Esophagus muscularis mucosa (tissue), 4 donors: ENCODE results near the gene LRCOL1. TPM values are rescaled to one million over a fixed set of nuclear protein-coding genes. Genes with fewer than 3 reads are reported as not detected.

Source experiments
- DNase-seq: peaks from one replicate; pipeline ENCODE4 v3.0.0-alpha.2; 2017; ENCODE audit errors: extremely low spot score
- H3K27ac ChIP-seq, 4 donors: fragments of 200-600 bp; sonication (generic); replicated peaks in 1 of 4; 1 replicate in 3 of 4; 2 replicates in 1 of 4; pipeline ENCODE4 v1.5.1; 2016 to 2019; ENCODE audit warnings: mild to moderate bottlenecking in 1 of 4
- H3K27me3 ChIP-seq, 4 donors: fragments of 200-600 bp; sonication (generic); one replicate each; pipeline versions ENCODE4 v1.5.1 to v1.6.0; 2016 to 2019
- H3K36me3 ChIP-seq, 4 donors: fragments of 200-600 bp; sonication (generic); one replicate each; pipeline ENCODE4 v1.5.1; 2016 to 2019
- H3K4me1 ChIP-seq, 4 donors: fragments of 200-600 bp; sonication (generic); one replicate each; pipeline ENCODE4 v1.5.1; 2016 to 2019
- H3K4me3 ChIP-seq, 4 donors: fragments of 200-600 bp; sonication (generic); 1 replicate in 2 of 4; 2 replicates in 2 of 4; pipeline ENCODE4 v1.5.1; 2016 to 2019; ENCODE audit warnings: mild to moderate bottlenecking in 4 of 4, moderate library complexity in 1 of 4
- H3K9me3 ChIP-seq, 4 donors: fragments of 200-600 bp; sonication (generic); 1 replicate in 3 of 4; 2 replicates in 1 of 4; pipeline ENCODE4 v1.5.1; 2016 to 2019
- EP300 ChIP-seq: sonication (generic); formaldehyde crosslinking; IDR thresholded peaks from one replicate; pipeline ENCODE4 v1.6.1; 2017; ENCODE audit warnings: antibody characterized with exemption
- POLR2A ChIP-seq: fragments of 450-650 bp; IDR thresholded peaks from one replicate; pipeline ENCODE4 v1.6.1; 2017; ENCODE audit warnings: antibody characterized with exemption, moderate library complexity, mild to moderate bottlenecking, low read depth
- POLR2AphosphoS5 ChIP-seq, 2 donors: sonication (generic); formaldehyde crosslinking; IDR thresholded peaks; one replicate each; pipeline ENCODE4 v1.6.1; 2017; ENCODE audit warnings: antibody characterized with exemption in 2 of 2
- WGBS: methylation state at CpG from one replicate; pipeline ENCODE4 v1.1.5; 2018; 5-methylcytosine and 5-hydroxymethylcytosine counted together
- intact Hi-C: fragments of 100-400 bp; cut with DNase I; formaldehyde crosslinking; loops from one replicate; pipeline ENCODE4 v1.15.1; 2023
- total RNA-seq, 4 donors: library from RNA; depleted of rRNA; stranded (reverse); fragments of >200 nt; gene quantifications; one replicate each; pipeline versions ENCODE4 v1.1.0 to v1.2.1, GENCODE V29; 2016
- TF ChIP-seq, protein P1 (sequence below), 3 experiments: fragments of 200-600 bp in 2 of 3; fragments of 450-650 bp in 1 of 3; sonication (generic) in 2 of 3; IDR thresholded peaks; one replicate each; pipeline ENCODE4 v1.5.1; 2017 to 2019; ENCODE audit warnings: antibody characterized with exemption in 3 of 3, mild to moderate bottlenecking in 2 of 3, moderate library complexity in 1 of 3

Gene LRCOL1
- total RNA-seq, 4 donors from 2014 or later: not detected

DNA sequence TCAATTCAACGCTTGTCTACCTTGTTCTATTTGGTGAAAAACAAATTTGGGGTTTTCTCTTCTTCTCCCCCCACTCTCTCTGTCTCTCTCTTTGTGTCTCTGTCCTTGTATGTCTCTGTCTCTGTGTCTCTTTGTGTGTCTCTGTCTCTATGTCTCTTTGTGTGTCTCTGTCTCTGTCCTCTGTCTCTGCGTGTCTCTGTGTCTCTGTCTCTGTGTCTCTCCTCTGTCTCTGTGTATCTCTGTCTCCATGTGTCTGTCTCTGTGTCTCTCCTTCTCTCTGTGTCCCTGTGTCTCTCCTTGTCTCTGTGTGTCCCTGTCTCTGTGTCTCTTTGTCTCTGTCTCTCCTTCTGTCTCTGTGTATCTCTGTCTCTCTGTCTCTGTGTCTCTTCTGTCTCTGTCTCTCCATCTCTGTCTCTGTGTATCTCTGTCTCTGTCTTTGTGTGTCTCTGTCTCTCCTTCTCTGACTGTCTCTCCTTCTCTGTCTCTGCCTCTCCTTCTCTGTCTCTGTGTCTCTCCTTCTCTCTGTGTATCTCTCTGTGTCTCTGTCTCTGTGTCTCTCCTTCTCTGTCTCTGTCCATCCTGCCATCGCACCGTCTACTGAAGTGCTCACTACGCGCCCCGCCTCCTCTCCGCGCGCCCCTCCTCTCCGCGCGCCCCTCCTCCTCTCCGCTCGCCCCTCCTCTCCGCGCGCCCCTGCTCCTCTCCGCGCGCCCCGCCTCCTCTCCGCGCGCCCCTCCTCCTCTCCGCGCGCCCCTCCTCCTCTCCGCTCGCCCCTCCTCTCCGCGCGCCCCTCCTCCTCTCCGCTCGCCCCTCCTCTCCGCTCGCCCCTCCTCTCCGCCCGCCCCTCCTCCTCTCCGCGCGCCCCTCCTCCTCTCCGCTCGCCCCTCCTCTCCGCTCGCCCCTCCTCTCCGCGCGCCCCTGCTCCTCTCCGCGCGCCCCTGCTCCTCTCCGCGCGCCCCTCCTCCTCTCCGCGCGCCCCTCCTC is 12.8 kb downstream of the LRCOL1 start:
- H3K4me3 ChIP-seq: peak overlapping the region in 3 of 4 donors; percentile 34 to 55 (median 47)
- H3K27ac ChIP-seq: peak overlapping the region in 2 of 4 donors; percentile 51 to 71
- TF ChIP-seq POLR2A (no peak), EP300 (no peak), POLR2AphosphoS5 (IDR thresholded peaks at IDR 0.05) (no peak)
- TF ChIP-seq, protein P1, sequence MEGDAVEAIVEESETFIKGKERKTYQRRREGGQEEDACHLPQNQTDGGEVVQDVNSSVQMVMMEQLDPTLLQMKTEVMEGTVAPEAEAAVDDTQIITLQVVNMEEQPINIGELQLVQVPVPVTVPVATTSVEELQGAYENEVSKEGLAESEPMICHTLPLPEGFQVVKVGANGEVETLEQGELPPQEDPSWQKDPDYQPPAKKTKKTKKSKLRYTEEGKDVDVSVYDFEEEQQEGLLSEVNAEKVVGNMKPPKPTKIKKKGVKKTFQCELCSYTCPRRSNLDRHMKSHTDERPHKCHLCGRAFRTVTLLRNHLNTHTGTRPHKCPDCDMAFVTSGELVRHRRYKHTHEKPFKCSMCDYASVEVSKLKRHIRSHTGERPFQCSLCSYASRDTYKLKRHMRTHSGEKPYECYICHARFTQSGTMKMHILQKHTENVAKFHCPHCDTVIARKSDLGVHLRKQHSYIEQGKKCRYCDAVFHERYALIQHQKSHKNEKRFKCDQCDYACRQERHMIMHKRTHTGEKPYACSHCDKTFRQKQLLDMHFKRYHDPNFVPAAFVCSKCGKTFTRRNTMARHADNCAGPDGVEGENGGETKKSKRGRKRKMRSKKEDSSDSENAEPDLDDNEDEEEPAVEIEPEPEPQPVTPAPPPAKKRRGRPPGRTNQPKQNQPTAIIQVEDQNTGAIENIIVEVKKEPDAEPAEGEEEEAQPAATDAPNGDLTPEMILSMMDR (IDR thresholded peaks at IDR 0.05): no peak
- 5% methylated on average over 22 of the region's 58 CpGs for WGBS
- peaks cover 0 to 23% (median 5%) of the 10 kb centered on the region in 4 donors for H3K27me3 ChIP-seq
- no peaks in the 10 kb centered on the region for H3K36me3 ChIP-seq
- DNase-seq: no peak
- H3K9me3 ChIP-seq: no peaks in the 10 kb centered on the region
- intact Hi-C loops: no loop called here
- H3K4me1 ChIP-seq: peaks cover 24 to 45% (median 36%) of the 10 kb centered on the region in 4 donors

DNA sequence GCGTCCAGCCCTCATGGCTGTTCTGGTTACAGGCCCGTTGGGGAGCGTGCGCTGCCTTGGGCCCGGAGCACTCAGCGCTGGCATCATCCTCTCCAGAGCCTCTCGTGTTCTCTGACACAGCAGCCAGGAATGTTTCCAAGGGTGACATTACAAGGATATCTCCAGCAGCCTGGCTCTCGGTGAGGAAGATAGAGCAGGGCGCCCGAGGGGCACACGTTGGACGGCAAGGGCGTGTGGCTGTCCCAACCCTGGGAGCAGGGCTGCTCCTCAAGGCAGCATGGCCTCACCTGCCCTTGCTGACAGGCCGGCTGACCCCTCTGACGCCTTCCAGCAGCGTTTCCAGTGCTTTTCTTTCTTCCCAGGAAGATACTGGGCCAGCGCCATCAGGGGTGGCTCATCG is 14.4 kb downstream of the LRCOL1 start:
- intact Hi-C loops: no loop called here
- DNase-seq: no peak

DNA sequence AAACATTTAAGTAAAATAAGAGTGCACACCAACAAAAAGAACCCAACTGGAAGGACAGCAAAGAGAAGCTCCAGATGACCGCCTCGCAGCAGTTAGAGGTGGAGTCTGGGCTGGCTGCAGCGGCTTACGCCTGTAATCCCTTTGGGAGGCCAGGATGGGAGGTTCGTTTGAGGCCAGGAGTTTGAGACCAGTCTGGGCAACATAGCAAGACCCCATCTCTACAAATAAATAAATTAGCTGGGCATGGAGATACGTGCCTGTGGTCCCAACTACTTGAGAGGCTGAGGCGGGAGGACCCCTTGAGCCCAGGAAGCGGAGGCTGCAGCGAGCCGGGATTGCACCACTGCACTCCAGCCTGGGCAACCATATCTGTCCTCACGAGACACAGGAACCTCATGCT is 15.2 kb downstream of the LRCOL1 start:
- Histone ChIP-seq H3K9me3 (no peaks in the 10 kb centered on the region), H3K27me3 (peaks cover 0 to 6% (median 0%) of the 10 kb centered on the region in 4 donors), H3K36me3 (no peaks in the 10 kb centered on the region), H3K4me1 (peaks cover 18 to 29% (median 21%) of the 10 kb centered on the region in 4 donors), H3K4me3 (no peak overlapping the region), H3K27ac (no peak overlapping the region)
- no peak for TF ChIP-seq EP300
- TF ChIP-seq, protein P1 (IDR thresholded peaks at IDR 0.05): no peak
- no peak for TF ChIP-seq POLR2AphosphoS5 (IDR thresholded peaks at IDR 0.05)
- TF ChIP-seq POLR2A: no peak
- WGBS: 80% methylated on average over 11 of the region's 11 CpGs
- no peak for DNase-seq
- intact Hi-C loops: no loop called here

More for the DNA sequence above, 14.4 kb downstream of the LRCOL1 start:
- Histone ChIP-seq H3K4me3 (no peak overlapping the region), H3K4me1 (peaks cover 24 to 37% (median 29%) of the 10 kb centered on the region in 4 donors), H3K27me3 (peaks cover 0 to 11% (median 3%) of the 10 kb centered on the region in 4 donors), H3K36me3 (no peaks in the 10 kb centered on the region), H3K27ac (no peak overlapping the region), H3K9me3 (no peaks in the 10 kb centered on the region)
- WGBS: 88% methylated on average over 15 of the region's 18 CpGs
- no peak for TF ChIP-seq POLR2AphosphoS5 (IDR thresholded peaks at IDR 0.05)
- TF ChIP-seq, protein P1 (IDR thresholded peaks at IDR 0.05): no peak
- TF ChIP-seq EP300: no peak
- TF ChIP-seq POLR2A: no peak

DNA sequence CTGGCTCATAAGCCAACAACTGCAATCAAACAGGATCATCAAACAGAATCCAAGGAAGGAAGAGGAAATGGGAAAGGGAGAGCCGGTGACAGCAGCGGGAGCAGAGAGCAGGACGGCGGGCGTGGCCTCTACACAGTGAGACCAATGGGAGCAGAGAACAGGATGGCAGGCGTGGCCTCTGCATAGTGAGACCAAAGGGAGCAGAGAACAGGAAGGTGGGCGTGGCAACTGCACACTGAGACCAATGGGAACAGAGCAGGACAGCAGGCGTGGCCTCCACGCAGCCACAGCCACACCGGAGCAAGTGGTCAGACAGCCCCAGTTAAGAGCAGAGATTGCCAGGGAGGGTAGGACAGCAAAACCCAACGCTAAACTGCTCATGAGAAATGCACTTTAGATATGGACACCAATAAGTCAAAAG is 16.4 kb downstream of the LRCOL1 start:
- H3K9me3 ChIP-seq: no peaks in the 10 kb centered on the region
- TF ChIP-seq, protein P1 (IDR thresholded peaks at IDR 0.05): no peak
- TF ChIP-seq POLR2A (no peak), POLR2AphosphoS5 (IDR thresholded peaks at IDR 0.05) (peak in 1 of 2 donors; percentile 49), EP300 (no peak)
- intact Hi-C loops: no loop called here
- no peaks in the 10 kb centered on the region for H3K36me3 ChIP-seq
- no peak overlapping the region for H3K27ac ChIP-seq
- H3K4me3 ChIP-seq: peak overlapping the region in 2 of 4 donors; percentile 25 to 29
- WGBS: 22% methylated on average over 11 of the region's 11 CpGs
- peaks cover 0 to 6% (median 0%) of the 10 kb centered on the region in 4 donors for H3K27me3 ChIP-seq
- peaks cover 13 to 23% (median 19%) of the 10 kb centered on the region in 4 donors for H3K4me1 ChIP-seq
- DNase-seq: no peak
